Lower leg skin (tissue), 3 donors: ENCODE measurements around the gene LOXL4.

Experiments used
- CTCF ChIP-seq, 3 donors: fragments of 450-650 bp; IDR thresholded peaks; one replicate each; pipeline ENCODE4 v1.5.1; 2016; ENCODE audit warnings: antibody characterized with exemption in 3 of 3, mild to moderate bottlenecking in 3 of 3, moderate library complexity in 2 of 3
- POLR2A ChIP-seq, 2 donors: fragments of 450-650 bp; IDR thresholded peaks; one replicate each; pipeline ENCODE4 v1.6.1; 2016 to 2017; ENCODE audit warnings: antibody characterized with exemption in 2 of 2, mild to moderate bottlenecking in 1 of 2, moderate library complexity in 1 of 2

- TF ChIP-seq CTCF (IDR thresholded peaks at IDR 0.05) (no peak), POLR2A (IDR thresholded peaks at IDR 0.05) (no peak)
Measured at GRCh38 chr10:98256692-98257091, 11.3 kb downstream of the LOXL4 start.
